ENCODE data around the gene AKNA.
A peak's percentile ranks its signal among the peaks of the same experiment; 100 is the strongest.

- TF ChIP-seq, protein P1, sequence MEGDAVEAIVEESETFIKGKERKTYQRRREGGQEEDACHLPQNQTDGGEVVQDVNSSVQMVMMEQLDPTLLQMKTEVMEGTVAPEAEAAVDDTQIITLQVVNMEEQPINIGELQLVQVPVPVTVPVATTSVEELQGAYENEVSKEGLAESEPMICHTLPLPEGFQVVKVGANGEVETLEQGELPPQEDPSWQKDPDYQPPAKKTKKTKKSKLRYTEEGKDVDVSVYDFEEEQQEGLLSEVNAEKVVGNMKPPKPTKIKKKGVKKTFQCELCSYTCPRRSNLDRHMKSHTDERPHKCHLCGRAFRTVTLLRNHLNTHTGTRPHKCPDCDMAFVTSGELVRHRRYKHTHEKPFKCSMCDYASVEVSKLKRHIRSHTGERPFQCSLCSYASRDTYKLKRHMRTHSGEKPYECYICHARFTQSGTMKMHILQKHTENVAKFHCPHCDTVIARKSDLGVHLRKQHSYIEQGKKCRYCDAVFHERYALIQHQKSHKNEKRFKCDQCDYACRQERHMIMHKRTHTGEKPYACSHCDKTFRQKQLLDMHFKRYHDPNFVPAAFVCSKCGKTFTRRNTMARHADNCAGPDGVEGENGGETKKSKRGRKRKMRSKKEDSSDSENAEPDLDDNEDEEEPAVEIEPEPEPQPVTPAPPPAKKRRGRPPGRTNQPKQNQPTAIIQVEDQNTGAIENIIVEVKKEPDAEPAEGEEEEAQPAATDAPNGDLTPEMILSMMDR (IDR thresholded peaks at IDR 0.05), result no peak
- peak in 1 of 2 donors; percentile 64 for TF ChIP-seq POLR2A (IDR thresholded peaks at IDR 0.05)
Measured at GRCh38 chr9:114397848-114398605, 10.2 kb upstream of the AKNA start.

Measured in vagina (tissue), 2 donors.